WTC11 (cell line): ENCODE results near the gene TMEM212. TPM values are rescaled to one million over a fixed set of nuclear protein-coding genes. Genes with fewer than 3 reads are reported as not detected.

Source experiments
- ATAC-seq: fragments of 200-7000 bp; cut with Tn5 transposase; 2 replicates; pipeline ENCODE4 v1.10.0; 2021; ENCODE audit warnings: mild to moderate bottlenecking, moderate library complexity
- CTCF ChIA-PET: fragments of 300-600 bp; sonication (Branson Sonifier 250); formaldehyde crosslinking; loops from one replicate; lab custom pipeline; 2021; ENCODE audit warnings: antibody characterized with exemption; lab: Charles Lee
- POLR2A ChIA-PET: fragments of 350-600 bp; sonication (Branson Sonifier 250); formaldehyde crosslinking; loops from one replicate; lab custom pipeline; 2021; ENCODE audit warnings: antibody characterized with exemption; lab: Charles Lee
- DNase-seq: peaks from one replicate; pipeline ENCODE4 v3.0.0; 2021; ENCODE audit warnings: low spot score
- H3K27ac Mint-ChIP-seq: 2 replicates; pipeline ENCODE4 v1.8.0; 2021; ENCODE audit warnings: mixed read lengths
- H3K27me3 Mint-ChIP-seq: 2 replicates; pipeline ENCODE4 v1.8.0; 2021; ENCODE audit warnings: low read depth, mild to moderate bottlenecking, moderate library complexity, mixed read lengths
- H3K36me3 Mint-ChIP-seq: 2 replicates; pipeline ENCODE4 v1.8.0; 2021; ENCODE audit warnings: mixed read lengths
- H3K4me1 Mint-ChIP-seq: 2 replicates; pipeline ENCODE4 v1.8.0; 2022; ENCODE audit warnings: mixed read lengths
- H3K4me3 Mint-ChIP-seq: 2 replicates; pipeline ENCODE4 v1.8.0; 2021; ENCODE audit warnings: mild to moderate bottlenecking, moderate library complexity, mixed read lengths
- H3K9me3 Mint-ChIP-seq: 2 replicates; pipeline ENCODE4 v1.8.0; 2021; ENCODE audit warnings: mixed read lengths
- ATF2 ChIP-seq: sonication (generic); formaldehyde crosslinking; IDR thresholded peaks from 2 replicates; pipeline ENCODE4 v1.8.1; 2022; ENCODE audit warnings: low read depth, missing genetic modification reagents, borderline replicate concordance
- ESRRA ChIP-seq: sonication (generic); formaldehyde crosslinking; IDR thresholded peaks from 2 replicates; pipeline ENCODE4 v1.8.1; 2022; ENCODE audit warnings: mild to moderate bottlenecking, missing genetic modification reagents, borderline replicate concordance
- GTF2I ChIP-seq: fragments of 250-450 bp; sonication (Bioruptor Pico); conservative IDR thresholded peaks from 2 replicates; pipeline ENCODE4 v1.4.0; 2021; ENCODE audit warnings: mild to moderate bottlenecking
- NR2C2 ChIP-seq: sonication (generic); formaldehyde crosslinking; IDR thresholded peaks from 2 replicates; pipeline ENCODE4 v1.8.0; 2022; ENCODE audit warnings: mild to moderate bottlenecking, missing genetic modification reagents
- PRDM15 ChIP-seq: sonication (generic); formaldehyde crosslinking; IDR thresholded peaks from 2 replicates; pipeline ENCODE4 v1.8.0; 2022; ENCODE audit warnings: missing genetic modification reagents
- RORB ChIP-seq: fragments of 250-450 bp; sonication (Bioruptor Pico); IDR thresholded peaks from 2 replicates; pipeline ENCODE4 v1.9.0; 2021; ENCODE audit warnings: mild to moderate bottlenecking
- SOX15 ChIP-seq: fragments of 250-450 bp; sonication (Bioruptor Pico); IDR thresholded peaks from 2 replicates; pipeline ENCODE4 v1.9.0; 2021; ENCODE audit warnings: mild to moderate bottlenecking
- SP1 ChIP-seq: sonication (generic); formaldehyde crosslinking; conservative IDR thresholded peaks from 2 replicates; pipeline ENCODE4 v1.8.1; 2022; ENCODE audit warnings: missing genetic modification reagents
- TCF7 ChIP-seq: sonication (generic); formaldehyde crosslinking; IDR thresholded peaks from 2 replicates; pipeline ENCODE4 v1.8.0; 2022; ENCODE audit warnings: mild to moderate bottlenecking, low read depth, missing genetic modification reagents, moderate library complexity
- ZBTB21 ChIP-seq: sonication (generic); formaldehyde crosslinking; IDR thresholded peaks from 2 replicates; pipeline ENCODE4 v1.8.1; 2023; ENCODE audit warnings: mild to moderate bottlenecking, missing genetic modification reagents, borderline replicate concordance
- ZNF317 ChIP-seq: sonication (generic); formaldehyde crosslinking; IDR thresholded peaks from 2 replicates; pipeline ENCODE4 v1.8.1; 2023; ENCODE audit warnings: low read depth, mild to moderate bottlenecking, moderate library complexity, missing genetic modification reagents, borderline replicate concordance
- ZNF416 ChIP-seq: fragments of 250-450 bp; sonication (Bioruptor Pico); IDR thresholded peaks from 2 replicates; pipeline ENCODE4 v1.9.0; 2021; ENCODE audit warnings: mild to moderate bottlenecking, inconsistent platforms
- total RNA-seq: library from RNA; stranded (reverse); gene quantifications from 3 replicates; pipeline ENCODE4 v1.2.3, GENCODE V29; 2021
- TF ChIP-seq, protein P1 (sequence below): fragments of 250-450 bp; sonication (Bioruptor Pico); conservative IDR thresholded peaks from 2 replicates; pipeline ENCODE4 v1.9.0; 2021; ENCODE audit warnings: mild to moderate bottlenecking

TMEM212 gene
- total RNA-seq, 1 experiment from 2014 or later, result not detected

GRCh38 chr3:171890398-171890797 lies 47.2 kb downstream of the TMEM212 start:
- Mint-ChIP-seq H3K36me3 (peaks cover 26% of the 10 kb centered on the region), H3K4me1 (peaks cover 19% of the 10 kb centered on the region), H3K27ac (no peak overlapping the region), H3K4me3 (no peak overlapping the region), H3K27me3 (no peaks in the 10 kb centered on the region; the same call in 1 of the 2 replicates), H3K9me3 (peaks cover 35% of the 10 kb centered on the region)
- ATAC-seq, result no peak
- no peak for DNase-seq
- CTCF ChIA-PET, result no interaction called here
- POLR2A ChIA-PET, result no interaction called here
- no peak for TF ChIP-seq ZNF416 (CRISPR knock-in tag)

GRCh38 chr3:171892457-171892856 lies 49.3 kb downstream of the TMEM212 start:
- no peak for ATAC-seq

GRCh38 chr3:171895291-171895690 lies 52.1 kb downstream of the TMEM212 start:
- Mint-ChIP-seq H3K9me3 (peaks cover under 1% of the 10 kb centered on the region; the same call in 1 of the 2 replicates), H3K4me3 (no peak overlapping the region), H3K27me3 (no peaks in the 10 kb centered on the region; the same call in 1 of the 2 replicates), H3K36me3 (no peaks in the 10 kb centered on the region), H3K4me1 (peaks cover 23% of the 10 kb centered on the region), H3K27ac (no peak overlapping the region)
- TF ChIP-seq NR2C2 (CRISPR knock-in tag), result no peak
- ChIA-PET POLR2A (no interaction called here), CTCF (no interaction called here)
- ATAC-seq (no peak), DNase-seq (no peak)

More at GRCh38 chr3:171892457-171892856, 49.3 kb downstream of the TMEM212 start:
- Mint-ChIP-seq H3K27ac (no peak overlapping the region), H3K36me3 (peaks cover 26% of the 10 kb centered on the region), H3K4me3 (no peak overlapping the region), H3K27me3 (no peaks in the 10 kb centered on the region; the same call in 1 of the 2 replicates), H3K9me3 (peaks cover 29% of the 10 kb centered on the region), H3K4me1 (peaks cover 26% of the 10 kb centered on the region)
- POLR2A ChIA-PET, result no interaction called here
- CTCF ChIA-PET, result no interaction called here
- TF ChIP-seq ZNF317 (CRISPR knock-in tag) (no peak), GTF2I (CRISPR knock-in tag) (no peak), ATF2 (CRISPR knock-in tag) (no peak), SOX15 (CRISPR knock-in tag) (no peak), ZBTB21 (no peak), RORB (CRISPR knock-in tag) (no peak)
- TF ChIP-seq, protein P1, sequence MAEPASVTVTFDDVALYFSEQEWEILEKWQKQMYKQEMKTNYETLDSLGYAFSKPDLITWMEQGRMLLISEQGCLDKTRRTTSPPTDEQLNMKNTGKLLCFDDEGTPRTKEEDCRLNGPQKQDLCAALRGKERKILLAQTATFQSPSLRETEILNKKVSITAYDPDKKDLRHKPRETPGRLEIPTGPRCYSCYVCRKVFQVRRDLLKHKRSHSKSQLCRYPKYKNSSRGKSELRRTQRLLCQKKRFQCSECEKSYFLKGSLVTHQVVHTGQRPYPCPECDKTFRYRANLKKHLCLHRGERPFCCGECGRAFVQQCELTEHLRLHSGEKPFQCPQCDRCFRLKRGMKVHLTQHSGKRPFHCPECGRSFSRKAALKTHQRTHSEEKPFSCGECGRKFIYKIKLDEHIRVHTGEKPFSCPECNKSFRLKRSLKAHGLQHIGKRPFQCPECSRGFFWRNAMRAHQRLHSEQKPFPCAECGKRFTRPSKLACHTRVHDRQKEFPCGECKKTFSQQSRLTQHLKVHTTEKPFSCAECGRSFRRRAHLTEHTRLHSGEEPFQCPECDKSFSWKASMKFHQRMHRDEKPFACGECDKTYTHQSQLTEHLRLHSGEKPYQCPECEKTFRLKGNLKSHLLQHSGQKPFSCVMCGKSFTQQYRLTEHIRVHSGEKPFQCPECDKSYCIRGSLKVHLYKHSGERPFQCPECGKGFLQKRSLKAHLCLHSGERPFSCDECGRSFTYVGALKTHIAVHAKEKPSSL (CRISPR knock-in tag), result no peak
- DNase-seq, result no peak

GRCh38 chr3:171895900-171896299 lies 52.8 kb downstream of the TMEM212 start:
- POLR2A ChIA-PET, result no interaction called here
- no peak overlapping the region for H3K4me3 Mint-ChIP-seq
- H3K4me1 Mint-ChIP-seq, result peaks cover 23% of the 10 kb centered on the region
- no peak for DNase-seq
- no peak for TF ChIP-seq RORB (CRISPR knock-in tag)
- no peak for TF ChIP-seq ESRRA (CRISPR knock-in tag)
- no peak for TF ChIP-seq SP1 (CRISPR knock-in tag)
- TF ChIP-seq TCF7, result no peak
- no peak for TF ChIP-seq PRDM15 (CRISPR knock-in tag)
- CTCF ChIA-PET, result interaction anchor here (1.1 kb wide), 1 partner anchor 28 kb away, joined by 4 read pairs; no protein-coding TSS in a partner anchor
- H3K36me3 Mint-ChIP-seq, result no peaks in the 10 kb centered on the region
- H3K27ac Mint-ChIP-seq, result no peak overlapping the region
- no peaks in the 10 kb centered on the region for H3K9me3 Mint-ChIP-seq
- no peaks in the 10 kb centered on the region; the same call in 1 of the 2 replicates for H3K27me3 Mint-ChIP-seq
- ATAC-seq, result no peak
